ENCODE data around the gene CBLN1. TPM values are rescaled to one million over a fixed set of nuclear protein-coding genes. Genes with fewer than 3 reads are reported as not detected.
A peak's percentile ranks its signal among the peaks of the same experiment; 100 is the strongest.

CBLN1 gene
- under 1 TPM in 1 of 4 donors, not detected in 3; 0.32 TPM for total RNA-seq

GRCh38 chr16:49281480-49281842, at the start of gene CBLN1:
CBLN1 (minus strand) TSS chr16:49281838; CDS start chr16:49281465, 373 bp downstream.
- in situ Hi-C loops (cut with MboI; ENCODE audit: low pct_ligation_motif_present in 1 of 4, low pct_unique_long_range_greater_than_20kb in 1 of 4, low sequenced_read_pairs in 3 of 4) = no loop called here
- intact Hi-C loops (cut with DNase I; ENCODE audit: low total_unique reads) = loop anchor here (5.0 kb wide), 1 partner anchor 1864 kb away; no protein-coding TSS in a partner anchor
- no CpG with 5 or more reads among the region's 45 CpGs for WGBS, 2 donors (ENCODE audit: low coverage in 1 of 2)
- Histone ChIP-seq H3K36me3 (no peaks in the 10 kb centered on the region), H3K27me3 (peaks cover 92% of the 10 kb centered on the region), H3K27ac (peak within 1 kb of the TSS; percentile 82 to 89 (median 87)), H3K9me3 (no peaks in the 10 kb centered on the region), H3K4me3 (peak within 1 kb of the TSS in 3 of 4 donors; percentile 43 to 60 (median 48)), H3K4me1 (peaks cover 4 to 50% (median 28%) of the 10 kb centered on the region in 4 donors)
- DNase-seq = no peak
- no peak for TF ChIP-seq POLR2A (IDR thresholded peaks at IDR 0.05)
- TF ChIP-seq POLR2AphosphoS5 (IDR thresholded peaks at IDR 0.05) = no peak
- TF ChIP-seq CTCF (IDR thresholded peaks at IDR 0.05) = no peak
- no peak for TF ChIP-seq EP300 (IDR thresholded peaks at IDR 0.05; ENCODE audit: low read depth)

- in situ Hi-C loops (cut with MboI; ENCODE audit: low pct_ligation_motif_present in 1 of 4, low pct_unique_long_range_greater_than_20kb in 1 of 4, low sequenced_read_pairs in 3 of 4) (no loop called here), intact Hi-C loops (cut with DNase I; ENCODE audit: low total_unique reads) (no loop called here)
- no peaks in the 10 kb centered on the region for H3K27me3 ChIP-seq
- no peak overlapping the region for H3K27ac ChIP-seq
- no peaks in the 10 kb centered on the region for H3K36me3 ChIP-seq
- H3K4me1 ChIP-seq = no peaks in the 10 kb centered on the region
- TF ChIP-seq EP300 (IDR thresholded peaks at IDR 0.05; ENCODE audit: low read depth) (no peak), POLR2AphosphoS5 (IDR thresholded peaks at IDR 0.05) (no peak), CTCF (IDR thresholded peaks at IDR 0.05) (no peak), POLR2A (IDR thresholded peaks at IDR 0.05) (no peak)
- WGBS, 2 donors (ENCODE audit: low coverage in 1 of 2) = 58 to 85% methylated on average over 2 to 9 of the region's 9 CpGs
- DNase-seq = no peak
- H3K9me3 ChIP-seq = no peaks in the 10 kb centered on the region
- H3K4me3 ChIP-seq = no peak overlapping the region
Measured at GRCh38 chr16:49330562-49331201, 49.0 kb upstream of the CBLN1 start.

- H3K27me3 ChIP-seq = no peaks in the 10 kb centered on the region
- no peak for DNase-seq
- no peaks in the 10 kb centered on the region for H3K36me3 ChIP-seq
- H3K9me3 ChIP-seq = no peaks in the 10 kb centered on the region
- 76 to 84% methylated on average over 4 of the region's 4 CpGs for WGBS, 2 donors (ENCODE audit: low coverage in 1 of 2)
- no peak overlapping the region for H3K4me3 ChIP-seq
- in situ Hi-C loops (cut with MboI; ENCODE audit: low pct_ligation_motif_present in 1 of 4, low pct_unique_long_range_greater_than_20kb in 1 of 4, low sequenced_read_pairs in 3 of 4) = no loop called here
- TF ChIP-seq EP300 (IDR thresholded peaks at IDR 0.05; ENCODE audit: low read depth) (no peak), CTCF (IDR thresholded peaks at IDR 0.05) (no peak), POLR2AphosphoS5 (IDR thresholded peaks at IDR 0.05) (no peak), POLR2A (IDR thresholded peaks at IDR 0.05) (no peak)
- no peaks in the 10 kb centered on the region for H3K4me1 ChIP-seq
- intact Hi-C loops (cut with DNase I; ENCODE audit: low total_unique reads) = no loop called here
- no peak overlapping the region for H3K27ac ChIP-seq
Measured at GRCh38 chr16:49328325-49328724, 46.7 kb upstream of the CBLN1 start.

GRCh38 chr16:49327466-49327865, 45.8 kb upstream of the CBLN1 start:
- in situ Hi-C loops (cut with MboI; ENCODE audit: low pct_ligation_motif_present in 1 of 4, low pct_unique_long_range_greater_than_20kb in 1 of 4, low sequenced_read_pairs in 3 of 4) = no loop called here
- WGBS, 2 donors (ENCODE audit: low coverage in 1 of 2) = 61% methylated on average over 4 of the region's 4 CpGs; no CpG with 5 or more reads in 1 of the 2 donors
- TF ChIP-seq EP300 (IDR thresholded peaks at IDR 0.05; ENCODE audit: low read depth) = no peak
- no peak for TF ChIP-seq POLR2A (IDR thresholded peaks at IDR 0.05)
- no peak for TF ChIP-seq POLR2AphosphoS5 (IDR thresholded peaks at IDR 0.05)
- no peak for TF ChIP-seq CTCF (IDR thresholded peaks at IDR 0.05)

More at GRCh38 chr16:49327466-49327865, 45.8 kb upstream of the CBLN1 start:
- no peak for DNase-seq
- no peaks in the 10 kb centered on the region for H3K4me1 ChIP-seq
- no peaks in the 10 kb centered on the region for H3K27me3 ChIP-seq
- no peak overlapping the region for H3K4me3 ChIP-seq
- no peaks in the 10 kb centered on the region for H3K9me3 ChIP-seq
- no peaks in the 10 kb centered on the region for H3K36me3 ChIP-seq
- no peak overlapping the region for H3K27ac ChIP-seq
- intact Hi-C loops (cut with DNase I; ENCODE audit: low total_unique reads) = no loop called here

Measured in transverse colon (tissue), 4 donors.